Activated naive CD4-positive, alpha-beta T cell treated with anti-CD3 and anti-CD28 coated beads, Interleukin-2, amount 50 U/mL, for 72 hours (primary cell): ENCODE results near the gene PTGIR. TPM values are rescaled to one million over a fixed set of nuclear protein-coding genes. Genes with fewer than 3 reads are reported as not detected.
"Not testable (repeated sequence)": the region's sequence is repeated elsewhere in the genome, so short reads cannot be mapped to it uniquely, and the experiment has no call there.

Source experiments
- ATAC-seq, 2 donors: fragments of 150-1000 bp; cut with Tn5 transposase; 2 replicates each; pipeline ENCODE4 v1.10.0; 2021; ENCODE audit warnings: mild to moderate bottlenecking in 2 of 2, moderate library complexity in 2 of 2
- DNase-seq, 2 donors: peaks; one replicate each; pipeline ENCODE4 v3.0.0; 2021 to 2022; ENCODE audit warnings: low spot score in 2 of 2
- H3K27ac Mint-ChIP-seq, 2 donors: one replicate each; pipeline ENCODE4 v1.8.0; 2022; ENCODE audit warnings: mild to moderate bottlenecking in 2 of 2, mixed read lengths in 2 of 2
- H3K36me3 Mint-ChIP-seq, 2 donors: one replicate each; pipeline ENCODE4 v1.8.0; 2022; ENCODE audit warnings: mixed read lengths in 2 of 2
- H3K9me3 Mint-ChIP-seq, 2 donors: one replicate each; pipeline ENCODE4 v1.8.0; 2022; ENCODE audit warnings: mixed read lengths in 2 of 2
- total RNA-seq, 2 donors: library from RNA; stranded (reverse); gene quantifications; one replicate each; pipeline ENCODE4 v1.2.3, GENCODE V29; 2022

Gene PTGIR
- total RNA-seq, 2 donors from 2014 or later: 14.7 to 38.0 TPM

DNA sequence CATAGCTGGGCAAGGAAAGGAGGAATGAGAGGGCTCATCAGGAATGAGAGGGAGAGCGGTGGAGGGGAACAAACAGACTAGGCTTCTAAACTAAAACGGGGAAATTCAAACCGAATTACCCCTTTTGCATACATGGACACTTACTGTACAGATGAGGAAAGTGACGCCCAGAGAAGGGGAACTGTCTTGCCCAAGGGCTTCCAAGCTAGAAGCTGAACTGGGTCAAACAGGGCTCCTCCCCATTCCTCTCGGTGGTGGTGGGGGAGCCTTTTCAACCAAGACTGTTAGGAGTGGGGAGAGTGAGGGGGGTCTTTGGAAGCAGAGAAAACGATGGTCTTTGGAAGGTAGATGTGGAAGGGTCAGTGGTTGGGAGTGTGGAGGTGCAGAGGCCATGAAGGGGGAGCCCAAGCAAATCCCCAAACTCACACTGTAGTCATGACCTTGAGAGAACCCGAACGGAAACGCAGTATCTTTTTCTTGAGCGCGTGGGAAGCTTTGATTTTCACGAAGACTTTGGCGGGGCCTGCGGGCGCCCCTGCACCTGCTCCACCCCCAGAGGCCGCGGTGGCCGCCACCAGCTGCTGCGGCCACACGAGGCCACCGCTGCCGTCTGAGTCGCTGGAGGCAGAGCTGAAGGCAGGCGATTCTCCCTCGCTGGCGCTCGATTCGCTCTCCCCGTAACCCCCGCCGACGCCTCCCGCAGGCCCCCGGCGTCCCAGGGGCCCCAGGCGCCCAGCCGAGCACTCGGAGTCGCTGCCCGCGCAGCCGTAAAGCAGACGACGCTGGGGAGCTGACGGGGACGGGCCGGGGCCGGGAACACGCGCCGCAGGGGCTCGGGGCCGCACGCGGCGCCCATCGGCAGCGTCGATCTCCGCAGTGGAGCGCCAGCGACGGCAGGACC lies 23.4 kb upstream of the PTGIR start:
- H3K9me3 Mint-ChIP-seq: peaks cover 0 to 7% of the 10 kb centered on the region in 2 donors
- peaks cover 11 to 18% of the 10 kb centered on the region in 2 donors for H3K36me3 Mint-ChIP-seq
- DNase-seq: no peak
- ATAC-seq: peak; percentile 38 to 52
- H3K27ac Mint-ChIP-seq: no peak overlapping the region

DNA sequence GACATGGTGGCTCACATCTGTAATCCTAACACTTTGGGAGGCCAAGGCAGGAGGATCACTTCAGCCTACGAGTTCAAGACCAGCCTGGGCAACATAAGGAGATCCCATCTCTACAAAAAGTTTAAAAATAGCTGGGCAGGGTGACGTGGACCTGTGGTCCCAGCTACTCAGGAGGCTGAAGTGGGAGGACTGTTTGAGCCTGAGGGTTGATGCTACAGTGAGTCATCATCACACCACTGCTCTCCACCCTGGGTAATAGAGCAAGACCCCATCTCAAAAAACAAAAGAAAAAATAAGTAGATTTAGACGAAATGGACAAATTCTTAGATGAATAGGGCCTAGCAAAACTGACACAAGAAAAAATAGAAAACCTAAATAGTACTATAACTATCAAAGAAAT lies 21.5 kb upstream of the PTGIR start:
- DNase-seq (no peak), ATAC-seq (peak in 1 of 2 donors; percentile 41)
- Mint-ChIP-seq H3K9me3 (peaks cover 0 to 7% of the 10 kb centered on the region in 2 donors), H3K36me3 (peaks cover 11 to 18% of the 10 kb centered on the region in 2 donors), H3K27ac (no peak overlapping the region)

DNA sequence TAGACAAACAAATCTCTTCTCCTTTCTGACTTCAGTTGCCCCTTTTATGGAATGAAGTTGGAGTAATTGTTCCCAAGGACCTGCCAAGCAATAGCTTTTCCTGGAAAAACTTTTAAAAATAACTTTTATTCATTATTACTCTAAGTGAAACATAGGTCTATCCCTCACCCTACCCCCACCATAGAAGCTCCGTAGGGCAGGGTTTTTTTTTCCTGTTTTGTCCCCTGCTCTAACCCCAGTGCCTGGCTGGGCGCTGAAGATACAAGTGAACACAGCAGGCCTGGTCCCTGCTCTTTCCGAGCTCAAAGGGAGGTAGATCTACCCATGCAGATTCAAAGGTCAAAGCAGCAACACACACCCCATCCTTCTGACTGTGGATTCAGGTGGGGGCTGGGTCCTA lies 19.8 kb upstream of the PTGIR start:
- ATAC-seq (no peak), DNase-seq (no peak)
- H3K36me3 Mint-ChIP-seq: peaks cover 8 to 11% of the 10 kb centered on the region in 2 donors
- H3K27ac Mint-ChIP-seq: no peak overlapping the region
- H3K9me3 Mint-ChIP-seq: peaks cover 0 to 7% of the 10 kb centered on the region in 2 donors

DNA sequence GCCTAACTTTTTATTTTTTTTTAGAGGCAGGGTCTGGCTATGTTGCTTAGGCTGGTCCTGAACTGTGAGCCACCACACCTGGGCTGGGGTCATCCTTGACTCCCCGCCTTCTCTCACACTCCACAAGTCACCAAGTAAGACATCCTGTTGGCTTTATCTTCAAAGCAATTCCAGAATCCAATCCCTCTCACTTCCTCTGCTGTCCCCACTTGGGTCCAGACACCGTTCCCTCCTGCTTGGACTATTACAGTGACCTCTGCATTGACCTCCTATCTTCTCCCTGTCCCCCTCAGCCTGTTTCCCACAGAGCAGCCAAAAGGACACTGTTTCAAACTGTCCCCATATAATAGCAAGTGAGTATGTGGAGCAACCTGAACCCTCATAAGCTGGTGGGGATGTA lies 15.8 kb upstream of the PTGIR start:
- DNase-seq (no peak), ATAC-seq (no peak)
- Mint-ChIP-seq H3K27ac (no peak overlapping the region), H3K9me3 (no peaks in the 10 kb centered on the region), H3K36me3 (no peaks in the 10 kb centered on the region)

DNA sequence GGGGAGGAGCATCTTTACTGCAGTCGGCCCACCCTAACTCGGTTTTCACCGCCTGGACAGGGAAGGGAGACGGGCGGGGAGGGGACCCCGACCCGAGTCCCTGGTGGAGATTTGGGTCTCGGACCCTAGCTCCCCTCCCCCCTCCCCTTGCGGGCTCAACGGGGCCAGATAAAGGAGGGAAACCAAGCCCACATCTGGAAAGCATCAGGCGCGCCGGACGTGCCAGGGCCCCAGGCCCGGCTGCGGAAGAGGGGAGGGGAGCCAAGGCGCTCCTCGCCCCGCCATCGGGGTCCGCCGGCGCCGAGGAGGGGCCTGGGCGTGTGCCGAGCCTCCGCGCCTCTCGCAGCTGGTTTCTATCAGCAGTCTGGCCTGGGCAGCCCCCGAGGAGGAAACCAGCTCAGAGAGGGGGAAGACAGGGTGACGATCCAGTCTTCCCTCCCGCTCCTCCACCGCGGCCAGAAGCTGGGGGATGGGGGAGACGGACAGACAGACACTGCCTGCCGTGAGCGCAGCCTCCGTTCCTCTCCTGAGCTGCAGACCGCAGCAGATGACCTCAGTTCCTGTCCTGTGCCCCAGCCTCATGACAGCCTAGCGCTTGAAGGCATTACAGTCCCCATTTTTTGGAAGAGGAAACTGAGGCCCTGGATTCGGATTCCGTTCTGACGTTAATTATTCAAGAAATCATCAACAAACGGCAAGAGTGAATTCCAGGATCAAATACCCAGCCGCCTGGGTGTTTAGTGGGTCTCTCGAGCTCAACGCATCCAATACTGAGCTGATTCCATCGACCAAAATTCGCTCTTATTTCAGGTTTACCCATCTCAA lies 14.7 kb upstream of the PTGIR start:
- H3K36me3 Mint-ChIP-seq: no peaks in the 10 kb centered on the region
- peak in 1 of 2 donors; percentile 26 for ATAC-seq
- H3K9me3 Mint-ChIP-seq: no peaks in the 10 kb centered on the region
- peak in 1 of 2 donors; percentile 80 for DNase-seq
- H3K27ac Mint-ChIP-seq: no peak overlapping the region

DNA sequence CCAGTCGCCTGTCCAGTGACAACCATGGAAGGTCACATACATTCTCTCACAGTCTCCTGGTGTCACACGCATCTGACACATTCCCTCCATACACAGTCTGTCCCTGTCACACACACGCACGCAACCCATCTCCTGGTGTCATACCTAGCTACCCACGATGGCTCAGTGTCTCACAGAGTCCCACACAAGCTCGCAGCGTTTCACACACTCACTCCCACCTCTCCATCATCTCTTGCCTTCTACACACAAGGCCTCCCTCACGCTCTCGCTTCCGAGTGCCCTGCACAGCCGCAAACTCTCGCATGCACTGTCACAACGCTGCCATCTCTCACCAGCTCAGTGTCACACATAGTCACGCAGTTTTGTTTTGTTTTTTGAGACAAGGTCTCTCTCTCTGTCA lies 12.3 kb upstream of the PTGIR start:
- Mint-ChIP-seq H3K36me3 (peaks cover 0 to 4% of the 10 kb centered on the region in 2 donors), H3K9me3 (no peaks in the 10 kb centered on the region), H3K27ac (no peak overlapping the region)
- ATAC-seq (peak in 1 of 2 donors; percentile 3), DNase-seq (no peak)

DNA sequence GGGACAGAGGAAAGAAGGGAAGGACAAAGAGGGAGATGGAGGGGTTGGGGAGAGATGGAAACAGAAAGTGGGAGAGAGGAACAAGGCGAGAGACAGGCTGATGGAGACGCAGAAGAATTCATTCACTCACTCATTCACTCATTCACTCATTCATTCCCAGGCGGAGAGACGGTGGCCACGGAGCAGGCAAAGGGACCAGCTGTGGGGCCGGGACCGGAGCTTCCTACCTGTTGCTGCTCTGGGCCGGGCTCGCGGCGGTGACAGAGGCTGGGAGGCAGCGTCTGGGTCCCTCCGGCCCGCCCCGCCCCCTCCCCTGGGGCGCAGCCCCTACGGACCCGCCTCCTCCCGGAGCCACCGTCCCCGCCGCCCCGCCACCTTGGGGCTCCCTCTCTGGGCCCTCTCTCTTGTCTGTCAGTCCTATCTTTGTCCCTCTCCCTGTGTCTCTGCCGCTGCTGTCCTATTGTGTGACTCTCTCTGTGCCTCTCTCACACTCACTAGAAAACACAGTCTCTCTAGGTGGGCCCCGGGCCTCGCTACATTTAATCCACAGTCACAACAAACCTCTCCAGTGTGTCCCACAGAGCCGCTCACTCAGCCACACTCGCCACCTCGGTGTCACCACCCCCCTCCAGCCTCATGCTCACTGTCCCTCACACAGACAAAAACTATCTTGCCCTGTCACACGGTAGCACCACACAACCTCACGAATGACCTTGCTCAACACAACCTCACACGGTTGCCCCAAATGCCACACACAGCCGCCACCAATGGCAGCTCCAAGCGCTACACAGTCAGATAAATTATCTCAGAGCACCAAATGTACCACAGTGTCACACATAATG lies 11.3 kb upstream of the PTGIR start, which contains the start of gene GNG8:
Gene GNG8 (minus strand): TSS at position 283 of the 842 bp plus-strand sequence. CDS start 1,520 bp downstream, outside the sequence.
- peak in 1 of 2 donors; percentile 1 for ATAC-seq
- H3K9me3 Mint-ChIP-seq: no peaks in the 10 kb centered on the region
- H3K27ac Mint-ChIP-seq: no peak within 1 kb of the TSS
- peaks cover 0 to 4% of the 10 kb centered on the region in 2 donors for H3K36me3 Mint-ChIP-seq
- DNase-seq: no peak

DNA sequence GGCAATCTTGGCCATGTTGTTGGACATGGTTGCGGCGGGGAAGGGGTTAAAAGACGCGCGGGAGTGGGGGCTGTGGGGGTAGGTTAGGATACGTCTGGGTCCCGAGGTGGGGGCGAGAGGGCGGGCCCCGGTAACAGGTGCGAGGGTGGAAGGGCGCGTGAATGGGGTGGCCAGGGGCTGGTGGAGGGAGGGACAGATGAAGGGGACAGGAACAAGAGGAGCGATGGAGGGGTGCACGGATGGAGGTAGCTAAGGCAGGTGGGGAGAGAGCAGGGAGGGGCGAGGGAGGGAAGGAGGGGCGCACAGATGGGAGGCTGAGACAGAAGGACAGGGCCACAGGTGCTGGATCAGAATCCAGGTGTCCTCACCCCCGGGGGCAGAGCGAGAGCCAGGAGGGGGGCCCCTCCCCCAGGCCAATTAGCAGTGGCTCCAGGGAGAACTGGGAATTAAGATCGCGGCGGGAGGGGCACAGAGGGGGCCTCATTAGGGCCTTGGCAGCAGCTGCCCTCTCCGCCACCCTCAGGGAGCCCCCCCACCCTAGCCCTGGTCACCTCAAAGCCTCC lies 9.8 kb upstream of the PTGIR start:
- ATAC-seq: no peak
- no peak for DNase-seq
- no peak overlapping the region for H3K27ac Mint-ChIP-seq
- H3K9me3 Mint-ChIP-seq: no peaks in the 10 kb centered on the region
- peaks cover 0 to 4% of the 10 kb centered on the region in 2 donors for H3K36me3 Mint-ChIP-seq

DNA sequence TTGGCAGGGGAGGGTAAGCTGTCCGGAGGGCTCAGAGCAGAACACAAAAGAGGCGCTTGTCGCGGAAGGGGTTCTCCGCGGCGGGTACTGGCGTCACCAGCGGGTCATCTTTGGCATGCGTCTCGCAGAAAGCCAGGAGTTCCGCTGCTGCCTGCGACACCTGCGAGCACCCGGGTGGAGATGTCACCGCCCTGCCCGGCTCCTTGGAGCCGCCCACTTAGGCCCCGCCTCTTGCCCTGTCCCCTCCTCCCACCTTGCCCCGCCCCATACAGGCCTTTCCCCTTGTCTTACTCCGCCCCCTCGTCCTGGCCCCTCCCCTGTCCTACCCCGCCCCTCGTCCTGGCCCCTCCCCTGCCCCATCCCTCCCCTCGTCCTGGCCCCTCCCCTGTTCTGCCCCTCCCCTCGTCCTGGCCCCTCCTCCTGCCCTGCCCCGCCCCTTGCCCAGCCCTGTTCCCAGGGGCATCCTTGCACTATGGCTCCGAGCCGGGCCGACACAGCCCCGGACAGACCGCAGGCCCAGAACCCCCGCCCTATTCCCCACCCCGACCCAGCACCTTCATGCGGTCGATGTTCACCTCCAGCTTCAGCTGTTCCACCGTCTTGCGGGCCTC lies 9.3 kb upstream of the PTGIR start:
- ATAC-seq (peak; percentile 19 to 71), DNase-seq (peak; percentile 88 to 99)
- H3K36me3 Mint-ChIP-seq: peaks cover 0 to 4% of the 10 kb centered on the region in 2 donors
- peak overlapping the region in 1 of 2 donors; percentile 16 for H3K27ac Mint-ChIP-seq
- no peaks in the 10 kb centered on the region for H3K9me3 Mint-ChIP-seq

DNA sequence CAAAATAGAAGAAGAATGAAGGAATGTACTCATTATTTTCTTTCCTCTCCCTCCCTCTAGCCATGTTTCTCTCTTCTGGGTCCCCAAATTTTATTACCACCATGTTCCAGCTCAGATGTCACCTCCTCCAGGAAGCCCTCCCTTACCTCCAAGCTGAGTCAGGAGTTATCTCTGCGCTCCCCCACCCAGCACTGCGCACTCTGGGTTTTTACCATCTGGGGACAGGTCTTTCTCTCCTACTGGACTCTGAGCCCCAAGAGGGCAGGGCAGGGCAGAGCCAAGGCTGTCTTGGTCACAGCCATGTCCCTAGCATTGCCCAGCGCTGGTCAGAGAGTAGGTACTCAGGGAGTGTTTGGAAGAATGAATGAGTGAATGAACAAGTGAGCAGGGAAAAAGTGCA lies 8.2 kb upstream of the PTGIR start:
- Mint-ChIP-seq H3K36me3 (peaks cover 0 to 4% of the 10 kb centered on the region in 2 donors), H3K27ac (peak overlapping the region in 1 of 2 donors; percentile 48), H3K9me3 (no peaks in the 10 kb centered on the region)
- DNase-seq (no peak), ATAC-seq (no peak)

DNA sequence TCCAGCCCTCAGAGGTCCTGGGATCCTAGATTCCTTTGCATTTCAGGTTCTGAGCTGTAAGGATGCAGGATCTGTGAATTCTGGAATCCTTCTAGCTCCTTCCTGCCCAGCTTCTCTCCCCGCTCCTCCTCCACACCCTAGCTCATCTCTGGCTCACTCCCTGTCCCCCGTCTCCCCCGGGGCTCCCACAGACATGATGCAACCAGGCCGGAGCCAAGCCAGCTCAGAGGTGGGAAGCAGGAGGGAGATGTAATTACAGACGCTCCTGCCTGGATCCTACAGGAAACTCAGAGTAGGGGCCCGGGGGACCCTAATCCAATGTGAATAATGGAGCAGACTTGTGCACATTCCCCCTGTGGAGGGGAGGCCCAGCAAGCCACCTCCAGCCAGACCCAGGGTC lies 6.6 kb upstream of the PTGIR start:
- ATAC-seq (no peak), DNase-seq (no peak)
- no peak overlapping the region for H3K27ac Mint-ChIP-seq
- H3K36me3 Mint-ChIP-seq: peaks cover 0 to 4% of the 10 kb centered on the region in 2 donors
- H3K9me3 Mint-ChIP-seq: no peaks in the 10 kb centered on the region

DNA sequence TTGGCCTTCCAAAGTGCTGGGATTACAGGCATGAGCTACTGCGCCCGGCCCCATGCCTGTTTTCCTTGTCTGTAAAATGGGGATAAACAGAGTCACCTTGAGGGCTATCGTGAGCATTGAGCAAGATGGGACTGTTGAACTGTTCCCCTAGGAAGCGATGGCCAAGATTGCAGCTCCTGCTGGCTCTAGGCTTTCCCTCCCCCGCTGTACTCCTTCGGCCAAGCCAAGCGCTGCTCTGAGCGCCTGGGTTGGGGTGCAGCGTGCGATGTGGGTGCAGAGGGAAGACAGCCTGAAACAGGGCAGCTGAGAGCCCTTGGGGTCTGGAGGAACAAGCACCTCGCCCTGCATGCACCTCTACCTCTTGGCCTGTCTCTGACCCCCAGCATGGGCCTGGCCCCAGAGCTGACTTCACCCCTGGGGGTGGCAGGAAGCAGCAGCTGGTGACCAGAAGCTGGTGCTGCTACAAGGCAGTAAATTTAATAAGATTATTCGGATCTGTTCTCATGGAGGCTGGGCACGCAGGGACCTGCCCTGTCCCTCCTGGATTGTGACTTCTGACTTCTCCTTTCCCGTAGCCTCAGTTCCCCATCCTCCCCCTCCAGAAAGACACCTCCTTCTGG lies 5.8 kb upstream of the PTGIR start:
- DNase-seq (no peak), ATAC-seq (no peak)
- Mint-ChIP-seq H3K9me3 (no peaks in the 10 kb centered on the region), H3K27ac (no peak overlapping the region), H3K36me3 (peaks cover 0 to 4% of the 10 kb centered on the region in 2 donors)

DNA sequence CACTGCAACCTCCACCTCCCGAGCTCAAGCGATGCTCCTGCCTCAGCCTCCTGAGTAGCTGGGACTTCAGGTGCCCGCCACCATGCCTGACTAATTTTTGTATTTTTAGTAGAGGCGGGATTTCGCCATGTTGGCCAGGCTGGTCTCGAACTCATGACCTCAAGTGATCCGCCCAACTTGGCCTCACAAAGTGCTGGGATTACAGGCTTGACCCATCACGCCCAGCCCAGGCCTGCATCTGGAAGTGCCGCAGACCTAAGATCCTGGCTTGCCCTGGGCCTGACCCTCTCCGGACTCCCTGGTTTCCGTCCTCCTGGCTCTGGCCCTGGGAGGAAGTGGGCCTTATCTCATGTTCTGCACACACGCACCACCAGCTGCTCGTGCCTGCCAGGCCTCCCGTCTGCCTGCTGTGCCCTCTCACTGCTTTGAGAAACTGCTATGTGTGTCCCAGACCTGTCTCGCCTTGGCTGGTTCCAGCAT lies 4.7 kb upstream of the PTGIR start:
- Mint-ChIP-seq H3K9me3 (no peaks in the 10 kb centered on the region), H3K27ac (peak overlapping the region in 1 of 2 donors; percentile 42), H3K36me3 (peaks cover 0 to 5% of the 10 kb centered on the region in 2 donors)
- no peak for DNase-seq
- ATAC-seq: no peak

DNA sequence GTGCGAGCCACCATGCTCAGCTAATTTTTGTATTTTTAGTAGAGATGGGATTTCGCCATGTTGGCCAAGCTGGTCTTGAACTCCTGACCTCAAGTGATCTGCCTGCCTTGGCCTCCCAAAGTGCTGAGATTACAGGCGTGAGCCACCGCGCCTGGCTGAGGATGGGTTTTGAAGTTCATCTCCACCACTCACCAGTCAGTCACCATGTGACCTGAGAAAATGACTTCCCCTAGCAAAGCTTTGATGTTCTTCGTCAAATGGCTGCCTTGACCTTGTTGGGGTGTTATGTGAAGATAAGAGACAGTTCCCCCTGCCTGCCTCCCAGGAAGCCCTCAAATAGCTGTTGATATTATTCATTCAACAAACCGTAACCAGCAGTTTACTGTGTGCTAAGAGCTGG lies 4.1 kb upstream of the PTGIR start:
- H3K27ac Mint-ChIP-seq: peak overlapping the region in 1 of 2 donors; percentile 57
- H3K36me3 Mint-ChIP-seq, H3K9me3 Mint-ChIP-seq, ATAC-seq, DNase-seq: not testable (repeated sequence)

DNA sequence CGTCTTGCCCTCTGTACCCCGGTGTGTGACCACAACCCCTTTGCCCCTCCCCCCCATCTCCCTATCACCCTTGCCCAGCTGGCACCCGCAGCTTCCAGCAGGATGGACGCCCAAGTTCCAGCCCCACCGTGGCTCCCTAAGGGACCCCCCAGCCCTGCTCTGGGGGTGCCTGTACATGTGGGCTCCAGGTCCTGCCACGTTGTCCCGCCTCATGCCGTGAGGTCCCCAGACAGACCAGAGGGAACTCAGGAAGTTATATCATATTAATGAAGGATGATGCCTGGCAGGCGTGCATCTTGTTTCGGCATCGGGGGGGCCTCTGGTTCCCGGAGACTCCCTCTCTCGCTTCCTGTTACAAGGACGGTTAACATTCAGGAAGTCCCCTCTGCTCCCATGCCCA lies 1.6 kb upstream of the PTGIR start:
- ATAC-seq (no peak), DNase-seq (no peak)
- Mint-ChIP-seq H3K36me3 (peaks cover 4 to 12% of the 10 kb centered on the region in 2 donors), H3K27ac (peak overlapping the region in 1 of 2 donors; percentile 70), H3K9me3 (no peaks in the 10 kb centered on the region)
